ENCODE measurements around the gene INPP5F.

Gene INPP5F

DNA sequence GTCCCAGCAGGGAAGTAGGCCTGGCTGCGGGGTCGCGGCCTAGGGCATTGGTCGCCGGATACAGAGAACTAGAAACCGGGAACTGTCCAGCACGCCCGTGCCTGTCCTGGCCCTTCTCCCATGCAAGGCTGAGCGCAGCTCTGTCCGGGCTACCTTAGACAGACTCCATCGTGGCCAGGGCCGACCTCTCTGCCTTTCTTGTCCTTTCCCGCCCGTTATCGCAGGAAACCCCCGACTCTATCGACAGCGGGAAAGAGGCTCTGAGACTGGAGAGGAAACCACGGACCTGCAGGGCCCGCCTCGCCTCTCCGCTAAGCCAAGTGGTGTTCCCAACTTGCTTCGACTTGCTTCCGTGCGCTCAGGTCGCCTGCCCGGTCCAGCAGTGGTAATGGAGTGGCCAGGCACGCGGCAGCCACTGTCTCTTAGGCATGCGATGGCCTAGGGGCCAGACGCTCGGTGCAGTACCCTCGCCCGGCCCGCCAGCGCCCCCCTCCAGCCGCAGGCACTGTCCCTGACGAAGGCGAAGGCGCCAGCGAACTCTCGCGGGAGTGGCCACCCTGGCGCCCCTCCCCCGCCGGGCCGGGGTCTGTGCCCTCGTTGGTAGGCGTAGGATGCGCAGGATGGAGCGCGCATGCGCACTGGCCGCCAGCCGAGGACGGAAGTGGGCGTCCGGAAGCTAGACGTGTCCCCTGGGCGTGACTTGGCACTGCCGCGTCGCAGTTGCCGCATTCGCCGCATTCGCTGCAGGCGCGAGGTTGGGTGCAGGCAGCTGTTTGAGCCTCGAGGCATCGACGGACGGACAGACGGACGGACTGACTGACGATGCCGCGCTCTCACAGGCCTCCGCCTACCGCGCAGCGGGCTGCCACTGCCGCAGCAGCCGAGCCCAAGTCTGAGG is 92.4 kb downstream of the INPP5F start:
- ATAC-seq, result no peak

DNA sequence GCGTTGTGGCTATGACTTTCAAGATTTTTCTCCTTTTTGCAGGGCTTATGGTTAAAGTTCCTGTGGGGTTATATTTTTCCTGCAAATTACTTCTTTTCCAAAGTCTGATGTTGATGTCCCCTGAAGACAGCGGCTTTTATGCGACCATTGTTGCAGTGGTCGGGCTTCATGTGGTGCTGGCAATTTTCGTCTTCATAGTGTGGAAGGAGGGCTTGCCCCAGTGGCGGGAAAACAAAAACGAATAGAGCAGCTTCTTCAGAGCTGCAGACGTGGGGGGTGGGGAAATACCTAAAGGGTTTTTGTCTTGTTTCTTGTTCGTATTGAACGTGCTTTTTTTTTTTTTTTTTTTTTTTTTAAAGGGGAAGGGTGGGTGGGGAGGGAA is 93.0 kb downstream of the INPP5F start:
- TF ChIP-seq ZFP3 (CRISPR knock-in tag; IDR thresholded peaks at IDR 0.05) (no peak), ESRRG (CRISPR knock-in tag; IDR thresholded peaks at IDR 0.05) (no peak), ARNTL (CRISPR knock-in tag; IDR thresholded peaks at IDR 0.05; ENCODE audit: borderline replicate concordance, low read depth) (no peak), BACH2 (CRISPR knock-in tag; IDR thresholded peaks at IDR 0.05; ENCODE audit: borderline replicate concordance) (no peak), TCF4 (CRISPR knock-in tag; IDR thresholded peaks at IDR 0.05; ENCODE audit: borderline replicate concordance) (no peak), ZNF70 (CRISPR knock-in tag; IDR thresholded peaks at IDR 0.05) (no peak), ZC3H10 (CRISPR knock-in tag; IDR thresholded peaks at IDR 0.05) (no peak), ISL1 (CRISPR knock-in tag; IDR thresholded peaks at IDR 0.05) (no peak), GLIS3 (CRISPR knock-in tag; IDR thresholded peaks at IDR 0.05) (no peak), ZNF565 (CRISPR knock-in tag; conservative IDR thresholded peaks at IDR 0.05; ENCODE audit: low read depth) (no peak), ZFP30 (CRISPR knock-in tag; IDR thresholded peaks at IDR 0.05) (no peak), TOX (CRISPR knock-in tag; IDR thresholded peaks at IDR 0.05; ENCODE audit: borderline replicate concordance) (no peak)
- TF ChIP-seq, protein P1, sequence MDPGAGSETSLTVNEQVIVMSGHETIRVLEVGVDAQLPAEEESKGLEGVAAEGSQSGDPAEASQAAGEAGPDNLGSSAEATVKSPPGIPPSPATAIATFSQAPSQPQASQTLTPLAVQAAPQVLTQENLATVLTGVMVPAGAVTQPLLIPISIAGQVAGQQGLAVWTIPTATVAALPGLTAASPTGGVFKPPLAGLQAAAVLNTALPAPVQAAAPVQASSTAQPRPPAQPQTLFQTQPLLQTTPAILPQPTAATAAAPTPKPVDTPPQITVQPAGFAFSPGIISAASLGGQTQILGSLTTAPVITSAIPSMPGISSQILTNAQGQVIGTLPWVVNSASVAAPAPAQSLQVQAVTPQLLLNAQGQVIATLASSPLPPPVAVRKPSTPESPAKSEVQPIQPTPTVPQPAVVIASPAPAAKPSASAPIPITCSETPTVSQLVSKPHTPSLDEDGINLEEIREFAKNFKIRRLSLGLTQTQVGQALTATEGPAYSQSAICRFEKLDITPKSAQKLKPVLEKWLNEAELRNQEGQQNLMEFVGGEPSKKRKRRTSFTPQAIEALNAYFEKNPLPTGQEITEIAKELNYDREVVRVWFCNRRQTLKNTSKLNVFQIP (CRISPR knock-in tag; IDR thresholded peaks at IDR 0.05; ENCODE audit: borderline replicate concordance, low read depth), result no peak
- no peak for ATAC-seq

More for the DNA sequence above, 92.4 kb downstream of the INPP5F start:
- TF ChIP-seq OSR1 (CRISPR knock-in tag; IDR thresholded peaks at IDR 0.05) (no peak), BACH2 (CRISPR knock-in tag; IDR thresholded peaks at IDR 0.05; ENCODE audit: borderline replicate concordance) (no peak)

DNA sequence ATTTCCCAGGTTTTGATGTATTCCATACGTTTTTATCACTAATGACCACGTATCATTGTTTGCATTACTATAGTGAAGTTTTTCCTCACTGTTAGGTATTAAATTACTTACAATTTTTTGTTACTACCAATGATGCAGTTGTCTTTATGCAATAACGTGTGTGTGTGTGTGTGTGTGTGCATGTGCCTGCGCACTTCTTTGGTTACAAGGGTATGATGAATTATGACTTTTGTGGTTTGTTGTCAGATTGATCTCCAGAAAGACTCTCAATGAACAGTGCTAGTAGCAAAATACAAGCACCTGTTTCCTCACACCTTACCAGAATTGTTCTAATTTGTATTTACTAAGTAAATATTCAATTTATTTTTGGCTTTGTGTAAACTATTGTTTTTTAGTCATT is 95.3 kb downstream of the INPP5F start:
- TF ChIP-seq, protein P2, sequence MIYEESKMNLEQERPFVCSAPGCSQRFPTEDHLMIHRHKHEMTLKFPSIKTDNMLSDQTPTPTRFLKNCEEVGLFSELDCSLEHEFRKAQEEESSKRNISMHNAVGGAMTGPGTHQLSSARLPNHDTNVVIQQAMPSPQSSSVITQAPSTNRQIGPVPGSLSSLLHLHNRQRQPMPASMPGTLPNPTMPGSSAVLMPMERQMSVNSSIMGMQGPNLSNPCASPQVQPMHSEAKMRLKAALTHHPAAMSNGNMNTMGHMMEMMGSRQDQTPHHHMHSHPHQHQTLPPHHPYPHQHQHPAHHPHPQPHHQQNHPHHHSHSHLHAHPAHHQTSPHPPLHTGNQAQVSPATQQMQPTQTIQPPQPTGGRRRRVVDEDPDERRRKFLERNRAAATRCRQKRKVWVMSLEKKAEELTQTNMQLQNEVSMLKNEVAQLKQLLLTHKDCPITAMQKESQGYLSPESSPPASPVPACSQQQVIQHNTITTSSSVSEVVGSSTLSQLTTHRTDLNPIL (CRISPR knock-in tag; IDR thresholded peaks at IDR 0.05; ENCODE audit: low read depth), result no peak
- TF ChIP-seq, protein P1 (CRISPR knock-in tag; IDR thresholded peaks at IDR 0.05; ENCODE audit: borderline replicate concordance, low read depth), result no peak
- TF ChIP-seq ZFP30 (CRISPR knock-in tag; IDR thresholded peaks at IDR 0.05) (no peak), OSR1 (CRISPR knock-in tag; IDR thresholded peaks at IDR 0.05) (no peak)
- no peak for ATAC-seq

DNA sequence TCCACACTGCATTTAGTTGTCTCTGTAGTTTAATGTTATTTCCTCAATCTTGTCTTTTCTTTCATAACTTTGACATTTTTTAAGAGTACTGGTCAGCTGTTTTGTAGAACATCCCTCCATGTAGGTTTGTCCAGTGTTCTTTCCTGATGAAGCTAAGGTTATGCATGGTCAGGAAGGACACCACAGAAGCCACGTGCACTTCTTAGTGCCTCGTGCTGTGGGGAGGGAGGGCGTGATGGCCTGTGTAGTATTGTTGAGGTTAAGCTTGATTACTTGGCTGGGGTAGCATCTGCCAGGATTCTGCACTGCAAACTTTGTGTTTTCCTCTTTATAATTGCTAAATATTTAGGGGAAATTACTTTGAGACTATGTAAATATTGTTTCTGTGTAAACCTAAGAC is 98.4 kb downstream of the INPP5F start:
- ATAC-seq, result no peak
- TF ChIP-seq ZFP30 (CRISPR knock-in tag; IDR thresholded peaks at IDR 0.05), result no peak
- TF ChIP-seq RARB (CRISPR knock-in tag; IDR thresholded peaks at IDR 0.05), result no peak
- TF ChIP-seq, protein P3, sequence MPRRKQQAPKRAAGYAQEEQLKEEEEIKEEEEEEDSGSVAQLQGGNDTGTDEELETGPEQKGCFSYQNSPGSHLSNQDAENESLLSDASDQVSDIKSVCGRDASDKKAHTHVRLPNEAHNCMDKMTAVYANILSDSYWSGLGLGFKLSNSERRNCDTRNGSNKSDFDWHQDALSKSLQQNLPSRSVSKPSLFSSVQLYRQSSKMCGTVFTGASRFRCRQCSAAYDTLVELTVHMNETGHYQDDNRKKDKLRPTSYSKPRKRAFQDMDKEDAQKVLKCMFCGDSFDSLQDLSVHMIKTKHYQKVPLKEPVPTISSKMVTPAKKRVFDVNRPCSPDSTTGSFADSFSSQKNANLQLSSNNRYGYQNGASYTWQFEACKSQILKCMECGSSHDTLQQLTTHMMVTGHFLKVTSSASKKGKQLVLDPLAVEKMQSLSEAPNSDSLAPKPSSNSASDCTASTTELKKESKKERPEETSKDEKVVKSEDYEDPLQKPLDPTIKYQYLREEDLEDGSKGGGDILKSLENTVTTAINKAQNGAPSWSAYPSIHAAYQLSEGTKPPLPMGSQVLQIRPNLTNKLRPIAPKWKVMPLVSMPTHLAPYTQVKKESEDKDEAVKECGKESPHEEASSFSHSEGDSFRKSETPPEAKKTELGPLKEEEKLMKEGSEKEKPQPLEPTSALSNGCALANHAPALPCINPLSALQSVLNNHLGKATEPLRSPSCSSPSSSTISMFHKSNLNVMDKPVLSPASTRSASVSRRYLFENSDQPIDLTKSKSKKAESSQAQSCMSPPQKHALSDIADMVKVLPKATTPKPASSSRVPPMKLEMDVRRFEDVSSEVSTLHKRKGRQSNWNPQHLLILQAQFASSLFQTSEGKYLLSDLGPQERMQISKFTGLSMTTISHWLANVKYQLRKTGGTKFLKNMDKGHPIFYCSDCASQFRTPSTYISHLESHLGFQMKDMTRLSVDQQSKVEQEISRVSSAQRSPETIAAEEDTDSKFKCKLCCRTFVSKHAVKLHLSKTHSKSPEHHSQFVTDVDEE (CRISPR knock-in tag; IDR thresholded peaks at IDR 0.05), result no peak
- TF ChIP-seq ZNF8 (CRISPR knock-in tag; IDR thresholded peaks at IDR 0.05), result no peak
- TF ChIP-seq ZFP3 (CRISPR knock-in tag; IDR thresholded peaks at IDR 0.05), result no peak
- TF ChIP-seq SNAI2 (CRISPR knock-in tag; IDR thresholded peaks at IDR 0.05), result no peak
- no peak for TF ChIP-seq ESRRG (CRISPR knock-in tag; IDR thresholded peaks at IDR 0.05)
- TF ChIP-seq, protein P1 (CRISPR knock-in tag; IDR thresholded peaks at IDR 0.05; ENCODE audit: borderline replicate concordance, low read depth), result no peak
- TF ChIP-seq, protein P4, sequence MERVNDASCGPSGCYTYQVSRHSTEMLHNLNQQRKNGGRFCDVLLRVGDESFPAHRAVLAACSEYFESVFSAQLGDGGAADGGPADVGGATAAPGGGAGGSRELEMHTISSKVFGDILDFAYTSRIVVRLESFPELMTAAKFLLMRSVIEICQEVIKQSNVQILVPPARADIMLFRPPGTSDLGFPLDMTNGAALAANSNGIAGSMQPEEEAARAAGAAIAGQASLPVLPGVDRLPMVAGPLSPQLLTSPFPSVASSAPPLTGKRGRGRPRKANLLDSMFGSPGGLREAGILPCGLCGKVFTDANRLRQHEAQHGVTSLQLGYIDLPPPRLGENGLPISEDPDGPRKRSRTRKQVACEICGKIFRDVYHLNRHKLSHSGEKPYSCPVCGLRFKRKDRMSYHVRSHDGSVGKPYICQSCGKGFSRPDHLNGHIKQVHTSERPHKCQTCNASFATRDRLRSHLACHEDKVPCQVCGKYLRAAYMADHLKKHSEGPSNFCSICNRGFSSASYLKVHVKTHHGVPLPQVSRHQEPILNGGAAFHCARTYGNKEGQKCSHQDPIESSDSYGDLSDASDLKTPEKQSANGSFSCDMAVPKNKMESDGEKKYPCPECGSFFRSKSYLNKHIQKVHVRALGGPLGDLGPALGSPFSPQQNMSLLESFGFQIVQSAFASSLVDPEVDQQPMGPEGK (CRISPR knock-in tag; IDR thresholded peaks at IDR 0.05; ENCODE audit: borderline replicate concordance), result no peak
- no peak for TF ChIP-seq BACH2 (CRISPR knock-in tag; IDR thresholded peaks at IDR 0.05; ENCODE audit: borderline replicate concordance)
- no peak for TF ChIP-seq PPARA (CRISPR knock-in tag; IDR thresholded peaks at IDR 0.05; ENCODE audit: borderline replicate concordance)
- TF ChIP-seq ISL1 (CRISPR knock-in tag; IDR thresholded peaks at IDR 0.05), result no peak
- TF ChIP-seq, protein P2 (CRISPR knock-in tag; IDR thresholded peaks at IDR 0.05; ENCODE audit: low read depth), result no peak
- TF ChIP-seq ZC3H10 (CRISPR knock-in tag; IDR thresholded peaks at IDR 0.05), result no peak
- no peak for TF ChIP-seq GLIS3 (CRISPR knock-in tag; IDR thresholded peaks at IDR 0.05)

Data from SK-N-SH treated with all-trans-retinoic acid at 6 μM for 48 hours (cell line).